Measurements from ENCODE around the gene GABRR2. TPM values are rescaled to one million over a fixed set of nuclear protein-coding genes. Genes with fewer than 3 reads are reported as not detected.
"Not testable (repeated sequence)": the region's sequence is repeated elsewhere in the genome, so short reads cannot be mapped to it uniquely, and the experiment has no call there.

GABRR2 gene
- total RNA-seq, 1 donor from 2014 or later = 1.7 TPM

- no peak for ATAC-seq
- intact Hi-C loops (cut with DNase I) = no loop called here
Measured at GRCh38 chr6:89239338-89239737, 75.8 kb downstream of the GABRR2 start.

DNA sequence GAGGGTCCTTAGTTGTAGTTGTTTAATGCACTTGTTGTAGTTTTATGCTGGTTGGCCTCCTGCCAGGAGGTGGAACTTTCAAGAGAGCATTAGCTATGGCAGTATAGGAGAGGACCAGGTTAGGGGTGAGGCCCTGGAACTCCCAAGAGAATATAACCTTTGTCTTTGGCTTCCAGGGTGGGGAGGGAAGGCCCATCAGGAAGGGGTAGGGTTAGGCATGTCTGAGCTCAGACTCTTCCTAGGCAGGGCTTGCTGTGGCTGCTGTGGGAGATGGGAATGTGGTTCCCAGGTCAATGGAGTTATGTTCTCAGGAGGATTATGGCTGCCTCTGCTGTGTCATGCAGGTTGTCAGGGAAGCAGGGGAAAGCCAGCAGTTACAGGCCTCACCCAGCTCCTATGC is 77.9 kb downstream of the GABRR2 start:
- intact Hi-C loops (cut with DNase I) = no loop called here
- ATAC-seq = no peak

More at GRCh38 chr6:89239338-89239737, 75.8 kb downstream of the GABRR2 start:
- no peak for DNase-seq (ENCODE audit: low spot score)

DNA sequence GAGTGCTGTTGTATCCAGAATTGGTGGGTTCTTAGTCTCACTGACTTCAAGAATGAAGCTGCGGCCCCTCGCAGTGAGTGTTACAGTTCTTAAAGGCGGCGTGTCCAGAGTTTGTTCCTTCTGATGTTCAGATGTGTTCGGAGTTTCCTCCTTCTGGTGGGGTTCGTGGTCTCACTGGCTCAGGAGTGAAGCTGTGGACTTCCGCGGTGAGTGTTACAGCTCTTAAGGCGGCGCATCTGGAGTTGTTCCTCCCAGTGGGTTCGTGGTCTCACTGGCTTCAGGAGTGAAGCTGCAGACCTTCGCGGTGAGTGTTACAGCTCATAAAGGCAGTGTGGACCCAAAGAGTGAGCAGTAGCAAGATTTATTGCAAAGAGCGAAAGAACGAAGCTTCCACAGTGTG is 81.5 kb downstream of the GABRR2 start:
- intact Hi-C loops (cut with DNase I); ATAC-seq; DNase-seq (ENCODE audit: low spot score): not testable (repeated sequence)

More for the DNA sequence above, 77.9 kb downstream of the GABRR2 start:
- no peak for DNase-seq (ENCODE audit: low spot score)

- intact Hi-C loops (cut with DNase I) = no loop called here
- DNase-seq (ENCODE audit: low spot score) = no peak
- no peak for ATAC-seq
Measured at GRCh38 chr6:89222712-89223039, 92.4 kb downstream of the GABRR2 start.

DNA sequence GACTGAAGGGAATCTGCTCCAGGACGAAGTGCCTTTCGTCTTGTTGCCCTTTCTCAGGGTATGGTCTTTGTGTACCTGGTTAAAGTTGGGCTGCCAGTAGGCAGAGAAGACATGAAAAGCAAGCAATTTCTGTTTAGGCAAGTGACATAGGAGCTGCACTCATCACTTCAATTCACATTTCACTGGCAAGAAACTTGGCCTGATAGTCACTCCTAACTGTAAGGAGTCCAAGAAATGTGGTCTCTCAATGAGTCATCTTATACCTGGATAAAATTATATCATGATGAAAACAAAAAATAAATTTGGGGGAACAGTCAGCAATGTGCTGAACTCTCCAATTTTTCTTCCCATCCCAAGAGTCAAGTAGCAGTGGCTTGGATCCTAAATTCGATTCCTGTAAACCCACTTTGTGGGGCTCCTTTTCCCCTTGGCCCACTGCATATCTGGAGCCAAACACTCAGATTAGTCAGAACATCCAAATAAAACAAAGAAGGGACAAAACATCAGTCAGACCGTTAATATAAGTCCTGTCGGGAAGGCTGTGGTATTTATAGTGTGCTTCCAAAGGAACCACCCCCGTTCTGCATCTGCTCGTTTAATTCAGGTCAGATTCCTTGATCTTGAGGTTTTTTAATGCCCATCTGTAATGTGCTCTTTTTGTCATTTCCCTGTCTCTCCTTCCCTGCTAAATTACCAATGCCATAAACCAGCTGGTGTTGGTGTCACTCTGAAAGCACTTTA is 93.0 kb downstream of the GABRR2 start:
- intact Hi-C loops (cut with DNase I) = no loop called here
- no peak for DNase-seq (ENCODE audit: low spot score)
- peak; percentile 24 for ATAC-seq

- ATAC-seq (no peak), DNase-seq (ENCODE audit: low spot score) (no peak)
- intact Hi-C loops (cut with DNase I) = no loop called here
Measured at GRCh38 chr6:89221129-89221528, 94.0 kb downstream of the GABRR2 start.

GRCh38 chr6:89217299-89217910 is 97.7 kb downstream of the GABRR2 start, which contains the start of gene GABRR1:
Gene GABRR1 (minus strand): TSS chr6:89217358. CDS start chr6:89217322, 36 bp downstream.
- intact Hi-C loops (cut with DNase I) = no loop called here
- ATAC-seq = peak; percentile 50
- DNase-seq (ENCODE audit: low spot score) = no peak

DNA sequence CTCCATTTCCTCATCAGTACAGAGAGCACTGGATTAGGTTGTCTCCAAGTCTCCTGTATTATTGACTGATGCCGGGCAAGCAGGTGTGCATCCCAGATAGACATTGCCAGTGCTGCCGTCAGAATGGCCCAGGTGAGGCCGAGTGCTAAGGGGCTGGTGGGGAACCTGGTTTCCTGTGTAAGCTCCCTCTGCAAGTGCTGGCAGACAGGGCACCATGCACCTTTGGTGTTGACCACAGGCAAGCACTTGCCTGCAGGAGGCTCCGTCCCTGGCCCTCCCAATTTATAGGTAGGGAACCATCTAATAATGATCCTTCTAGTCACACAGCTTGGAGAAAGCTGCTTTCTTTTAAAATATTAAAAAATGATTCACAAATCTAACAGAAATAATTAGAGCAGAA is 98.7 kb downstream of the GABRR2 start:
- intact Hi-C loops (cut with DNase I) = no loop called here
- ATAC-seq (no peak), DNase-seq (ENCODE audit: low spot score) (no peak)

DNA sequence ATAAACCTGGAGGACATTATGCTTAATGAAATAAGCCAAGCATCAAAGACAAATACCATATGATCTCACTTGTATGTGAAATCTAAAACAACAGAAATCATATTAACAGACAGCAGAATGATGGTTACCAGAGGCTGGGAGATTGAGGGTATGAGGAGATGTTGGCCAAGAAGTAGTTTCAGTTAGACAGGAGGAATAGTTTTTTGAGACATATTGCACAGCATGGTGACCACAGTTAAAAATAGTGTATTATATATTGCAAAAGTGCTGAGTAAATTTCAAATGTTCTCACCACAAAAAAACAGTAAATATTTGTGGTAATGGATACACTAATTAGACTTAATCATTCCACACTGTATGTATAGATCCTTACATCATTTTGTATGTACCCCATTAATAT is 99.7 kb downstream of the GABRR2 start:
- ATAC-seq (no peak), DNase-seq (ENCODE audit: low spot score) (no peak)
- intact Hi-C loops (cut with DNase I) = no loop called here

DNA sequence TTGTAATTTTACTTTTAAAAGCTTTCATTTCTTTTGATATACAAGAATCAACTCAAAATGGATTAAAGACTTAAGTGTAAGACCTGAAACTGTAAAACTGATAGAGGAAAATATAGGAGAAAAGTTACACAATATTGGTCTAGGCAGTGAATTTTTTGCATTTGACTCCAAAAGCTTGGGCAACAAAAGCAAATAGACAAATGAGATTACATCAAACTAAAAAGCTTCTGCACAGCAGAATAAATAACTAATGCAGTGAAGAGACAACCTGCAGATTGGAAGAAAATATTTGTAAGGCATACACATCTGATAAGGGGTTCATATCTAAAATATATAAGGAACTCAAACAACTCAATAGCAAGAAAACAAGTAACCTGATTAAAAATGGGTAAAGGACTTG is 100.9 kb downstream of the GABRR2 start:
- ATAC-seq (no peak), DNase-seq (ENCODE audit: low spot score) (no peak)
- intact Hi-C loops (cut with DNase I) = no loop called here

DNA sequence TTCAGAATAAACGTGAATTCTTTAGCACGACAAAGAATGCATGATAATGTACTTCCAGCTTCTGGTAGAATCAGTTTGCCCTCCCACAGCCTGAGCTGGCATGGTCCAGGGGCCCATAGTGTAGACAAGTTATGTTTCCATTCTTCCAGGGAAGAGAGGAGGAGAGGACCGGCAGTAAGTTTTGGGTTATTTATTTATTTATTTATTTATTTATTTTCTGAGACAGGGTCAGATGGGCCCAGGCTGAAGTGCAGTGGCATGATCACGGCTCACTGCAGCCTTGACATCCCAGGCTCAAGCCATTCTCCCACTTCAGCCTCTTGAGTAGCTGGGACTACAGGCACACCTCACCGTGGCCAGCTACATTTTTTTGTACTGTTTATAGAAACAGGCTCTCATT is 102.6 kb downstream of the GABRR2 start:
- no peak for ATAC-seq
- intact Hi-C loops (cut with DNase I) = no loop called here
- no peak for DNase-seq (ENCODE audit: low spot score)

- no peak for DNase-seq (ENCODE audit: low spot score)
- intact Hi-C loops (cut with DNase I) = no loop called here
Measured at GRCh38 chr6:89209457-89209856, 105.6 kb downstream of the GABRR2 start.

DNA sequence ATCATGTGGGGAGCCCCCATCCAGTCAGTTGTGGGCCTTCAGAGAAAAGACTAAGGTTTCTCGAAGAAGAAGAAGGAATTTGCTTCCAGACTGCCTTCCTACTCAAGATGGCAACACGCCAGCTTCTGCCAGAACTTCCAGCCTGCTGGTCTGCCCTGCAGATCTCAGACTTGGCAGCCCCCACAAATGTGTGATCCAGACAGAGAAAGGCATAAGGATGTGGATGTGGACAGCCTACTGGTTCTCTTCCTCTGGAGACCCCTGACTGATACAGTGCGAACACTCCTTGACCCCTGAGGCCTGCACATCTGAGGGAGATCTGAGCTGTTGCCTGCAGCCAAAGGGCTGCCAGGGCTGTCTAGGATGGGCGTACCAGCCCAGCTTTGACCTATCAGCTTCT is 106.5 kb downstream of the GABRR2 start:
- DNase-seq (ENCODE audit: low spot score) = no peak

More at GRCh38 chr6:89209457-89209856, 105.6 kb downstream of the GABRR2 start:
- ATAC-seq = no peak

More for the DNA sequence above, 106.5 kb downstream of the GABRR2 start:
- no peak for ATAC-seq
- intact Hi-C loops (cut with DNase I) = no loop called here

Other genes with a start within 250 kb of the GABRR2 start
- gene PNRC1, start 234.5 kb downstream of the GABRR2 start, total RNA-seq = 333 TPM
- gene SRSF12, start 197.2 kb downstream of the GABRR2 start, total RNA-seq = 2.0 TPM
- 16.9 TPM for gene PM20D2, start 169.2 kb downstream of the GABRR2 start, total RNA-seq
- gene GABRR1, start 97.9 kb downstream of the GABRR2 start, total RNA-seq = 0.27 TPM
- gene UBE2J1, start 37.4 kb upstream of the GABRR2 start, total RNA-seq = 32.9 TPM
- 22.1 TPM for gene RRAGD, start 97.0 kb upstream of the GABRR2 start, total RNA-seq
- gene ANKRD6, start 117.9 kb upstream of the GABRR2 start, total RNA-seq = 22.3 TPM

Measured in sciatic nerve (tissue), 2 donors.